Mesothelial cell of epicardium (in vitro differentiated cells): Measurements from ENCODE around the gene CHST3. TPM values are rescaled to one million over a fixed set of nuclear protein-coding genes. Genes with fewer than 3 reads are reported as not detected.
A peak's percentile ranks its signal among the peaks of the same experiment; 100 is the strongest.
"Not testable (repeated sequence)": the region's sequence is repeated elsewhere in the genome, so short reads cannot be mapped to it uniquely, and the experiment has no call there.

ENCODE experiments used
- DNase-seq, 2 experiments: peaks; one replicate each; pipeline ENCODE4 v3.0.0; 2021; ENCODE audit warnings: low spot score in 2 of 2; ENCODE audit not compliant: unreplicated experiment in 2 of 2
- H3K27ac Mint-ChIP-seq: 2 replicates; pipeline ENCODE4 v1.8.0; 2021; ENCODE audit warnings: mixed read lengths
- H3K27me3 Mint-ChIP-seq: 2 replicates; pipeline ENCODE4 v1.8.0; 2021; ENCODE audit warnings: low read depth, mixed read lengths
- H3K36me3 Mint-ChIP-seq: 2 replicates; pipeline ENCODE4 v1.8.0; 2021; ENCODE audit warnings: mixed read lengths
- H3K4me1 Mint-ChIP-seq: 2 replicates; pipeline ENCODE4 v1.8.0; 2021; ENCODE audit warnings: mixed read lengths
- H3K4me3 Mint-ChIP-seq: 2 replicates; pipeline ENCODE4 v1.8.0; 2021; ENCODE audit warnings: mild to moderate bottlenecking, moderate library complexity, mixed read lengths
- H3K9me3 Mint-ChIP-seq: 2 replicates; pipeline ENCODE4 v1.8.0; 2021; ENCODE audit warnings: mixed read lengths
- total RNA-seq: library from RNA; stranded (reverse); gene quantifications from 3 replicates; pipeline ENCODE4 v1.2.1, GENCODE V29; 2021
- TF ChIP-seq, protein P1 (sequence below): fragments of 200-600 bp; sonication (generic); IDR thresholded peaks from one replicate; pipeline ENCODE4 v1.5.0; 2021; ENCODE audit warnings: antibody characterized with exemption; ENCODE audit not compliant: unreplicated experiment

Gene CHST3
- total RNA-seq, 1 donor from 2014 or later, result 27.6 TPM

DNA sequence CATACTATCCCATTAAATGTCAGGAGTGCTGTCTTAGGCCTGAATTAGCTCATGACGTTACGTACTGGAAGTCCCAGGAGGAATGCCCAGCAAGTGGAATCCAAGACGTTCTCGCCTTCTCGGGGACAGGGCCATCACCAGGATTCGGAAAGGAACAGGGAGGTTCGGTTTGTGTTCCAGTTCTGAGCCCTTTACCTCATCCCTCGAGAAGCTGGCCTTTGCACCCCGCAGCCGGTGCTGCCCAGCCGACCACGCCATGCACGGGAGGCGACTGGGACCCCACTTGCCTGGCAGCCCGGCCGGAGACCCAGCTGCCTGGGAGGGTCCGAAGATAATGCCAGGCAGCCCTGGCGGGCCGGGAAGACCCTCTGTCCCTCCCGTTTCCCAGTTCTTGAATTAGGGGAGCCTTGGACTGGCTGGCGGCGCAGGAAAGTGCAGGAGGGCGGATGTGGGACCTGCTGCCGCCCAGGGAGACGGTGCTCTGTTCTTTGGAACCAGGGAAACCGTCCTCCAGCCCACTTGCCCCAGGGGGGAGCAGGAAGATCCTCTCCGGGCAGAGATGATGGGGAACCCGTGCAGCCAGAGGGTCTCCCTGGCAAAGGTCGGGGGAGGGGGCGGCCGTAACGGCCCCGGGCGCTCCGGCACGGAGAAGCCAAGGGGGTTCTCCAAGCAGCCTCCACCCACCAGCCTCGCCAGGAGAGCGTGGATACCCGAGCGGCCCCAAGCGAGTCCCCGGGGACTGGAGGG, 671 bp upstream of the CHST3 start:
- peak overlapping the region; percentile 53 for H3K27ac Mint-ChIP-seq
- no peak for DNase-seq
- H3K27me3 Mint-ChIP-seq, result no peaks in the 10 kb centered on the region

DNA sequence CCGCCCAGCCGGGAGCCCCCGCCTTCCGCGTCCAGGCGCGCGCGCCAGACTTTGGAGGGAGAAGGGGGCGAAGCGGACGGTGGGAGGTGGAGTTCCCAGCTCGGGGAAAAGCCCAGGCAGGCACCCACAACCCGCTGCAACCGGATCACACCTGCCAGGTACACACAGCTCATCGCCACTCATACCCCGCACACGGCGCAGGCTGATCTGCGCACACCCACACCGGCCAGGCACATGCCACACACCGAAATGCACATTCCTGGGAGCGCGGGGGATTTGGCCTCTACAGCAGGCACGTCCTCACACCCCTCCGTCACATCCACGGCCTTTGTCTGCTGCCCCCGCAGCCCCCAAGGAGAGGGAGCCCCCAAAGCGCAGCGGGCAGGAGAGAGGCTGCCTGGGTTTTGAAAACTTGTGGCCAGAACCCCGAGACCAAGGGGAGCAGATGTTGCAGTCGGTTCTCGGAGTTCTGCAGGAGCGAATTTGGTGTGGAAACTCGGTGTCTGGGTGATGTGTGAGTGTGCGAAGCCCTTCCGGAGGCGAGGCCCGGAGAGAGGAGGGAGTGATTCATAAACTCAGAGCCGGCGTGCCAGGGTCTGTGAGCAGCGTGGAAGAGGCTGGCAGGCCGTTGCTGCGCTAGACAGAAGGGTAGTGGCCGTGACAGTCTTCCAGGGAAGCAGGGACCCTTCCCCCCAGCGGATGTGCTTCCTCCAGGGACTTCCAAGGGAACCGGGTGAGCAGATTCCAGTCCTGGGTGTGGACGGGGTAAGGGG, 734 bp downstream of the CHST3 start:
- Mint-ChIP-seq H3K36me3 (no peaks in the 10 kb centered on the region), H3K27me3 (no peaks in the 10 kb centered on the region), H3K4me1 (peaks cover 42% of the 10 kb centered on the region), H3K4me3 (peak overlapping the region; percentile 97), H3K9me3 (no peaks in the 10 kb centered on the region), H3K27ac (peak overlapping the region; percentile 52)
- TF ChIP-seq, protein P1, sequence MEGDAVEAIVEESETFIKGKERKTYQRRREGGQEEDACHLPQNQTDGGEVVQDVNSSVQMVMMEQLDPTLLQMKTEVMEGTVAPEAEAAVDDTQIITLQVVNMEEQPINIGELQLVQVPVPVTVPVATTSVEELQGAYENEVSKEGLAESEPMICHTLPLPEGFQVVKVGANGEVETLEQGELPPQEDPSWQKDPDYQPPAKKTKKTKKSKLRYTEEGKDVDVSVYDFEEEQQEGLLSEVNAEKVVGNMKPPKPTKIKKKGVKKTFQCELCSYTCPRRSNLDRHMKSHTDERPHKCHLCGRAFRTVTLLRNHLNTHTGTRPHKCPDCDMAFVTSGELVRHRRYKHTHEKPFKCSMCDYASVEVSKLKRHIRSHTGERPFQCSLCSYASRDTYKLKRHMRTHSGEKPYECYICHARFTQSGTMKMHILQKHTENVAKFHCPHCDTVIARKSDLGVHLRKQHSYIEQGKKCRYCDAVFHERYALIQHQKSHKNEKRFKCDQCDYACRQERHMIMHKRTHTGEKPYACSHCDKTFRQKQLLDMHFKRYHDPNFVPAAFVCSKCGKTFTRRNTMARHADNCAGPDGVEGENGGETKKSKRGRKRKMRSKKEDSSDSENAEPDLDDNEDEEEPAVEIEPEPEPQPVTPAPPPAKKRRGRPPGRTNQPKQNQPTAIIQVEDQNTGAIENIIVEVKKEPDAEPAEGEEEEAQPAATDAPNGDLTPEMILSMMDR, result no peak
- peak in 1 of 2 experiments; percentile 60 for DNase-seq

More for the DNA sequence above, 671 bp upstream of the CHST3 start:
- peaks cover 53% of the 10 kb centered on the region for H3K4me1 Mint-ChIP-seq
- TF ChIP-seq, protein P1, result no peak
- H3K4me3 Mint-ChIP-seq, result peak overlapping the region; percentile 97
- no peaks in the 10 kb centered on the region for H3K36me3 Mint-ChIP-seq
- no peaks in the 10 kb centered on the region for H3K9me3 Mint-ChIP-seq

DNA sequence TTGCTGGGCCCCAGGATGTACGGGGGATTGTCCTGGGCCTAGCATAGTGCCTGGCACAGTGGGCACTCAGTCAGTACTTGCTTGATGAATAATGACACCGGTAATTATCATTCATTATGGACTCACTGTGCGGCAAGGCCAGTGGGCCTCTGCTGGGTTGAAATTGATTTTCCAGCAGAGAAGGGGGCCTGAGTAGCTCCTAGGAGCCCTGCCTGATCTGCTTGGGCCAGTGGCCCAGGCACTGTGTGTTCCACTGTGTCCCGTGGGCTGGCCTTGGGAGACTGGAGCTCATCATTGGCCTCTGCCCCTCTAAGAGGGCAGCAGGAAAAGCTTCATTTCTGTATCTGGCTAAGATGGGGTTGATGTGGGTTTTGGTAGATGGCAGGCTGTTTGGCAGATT, 1.4 kb downstream of the CHST3 start:
- peak overlapping the region; percentile 52 for H3K27ac Mint-ChIP-seq

DNA sequence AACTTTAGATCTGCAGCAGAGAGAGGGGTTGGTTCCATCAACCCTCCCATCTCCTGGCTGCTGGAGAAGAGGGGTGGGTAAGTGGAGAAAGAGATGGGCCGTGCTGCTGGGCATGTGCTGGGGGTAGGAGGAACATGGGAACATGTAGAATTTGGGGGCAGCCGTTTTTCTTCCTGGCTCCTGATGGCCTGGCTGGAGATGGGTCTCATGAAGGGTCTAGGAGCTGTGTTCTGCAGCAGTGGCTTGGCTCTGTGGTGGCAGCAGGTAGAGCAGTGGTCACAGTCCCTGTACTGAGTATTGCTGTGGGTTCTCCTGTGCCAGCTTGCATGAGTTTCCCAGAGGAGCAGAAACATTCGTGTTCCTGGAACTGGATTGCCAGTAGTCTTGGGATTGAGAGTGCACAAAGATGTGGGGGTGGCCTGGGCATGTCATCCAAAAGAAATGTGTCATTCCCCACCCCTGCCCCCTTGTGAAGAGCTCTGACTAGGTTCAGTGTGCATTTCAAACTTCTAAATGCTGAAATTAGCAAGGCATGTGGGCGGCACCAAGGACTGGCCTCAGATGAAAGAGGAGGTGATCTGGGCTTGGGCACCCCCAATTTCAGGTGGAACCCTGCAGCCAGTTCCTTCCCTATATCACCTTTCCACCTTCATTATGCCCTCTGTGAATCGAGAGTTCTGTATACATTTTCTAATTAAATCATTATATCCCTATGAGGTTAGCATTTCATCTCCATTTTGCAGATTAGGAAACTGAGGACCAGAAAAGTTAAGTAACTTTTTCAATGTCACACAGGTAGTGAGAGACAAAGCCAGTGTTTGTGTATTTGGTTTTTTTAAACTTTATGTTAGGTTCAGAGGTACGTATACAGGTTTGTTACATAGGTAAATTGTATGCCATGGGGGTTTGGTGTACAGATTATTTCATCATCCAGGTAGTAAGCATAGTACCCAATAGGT, 2.1 kb downstream of the CHST3 start:
- H3K9me3 Mint-ChIP-seq, result no peaks in the 10 kb centered on the region
- no peaks in the 10 kb centered on the region for H3K27me3 Mint-ChIP-seq
- H3K27ac Mint-ChIP-seq, result peak overlapping the region; percentile 52
- TF ChIP-seq, protein P1, result no peak
- peak overlapping the region; percentile 97 for H3K4me3 Mint-ChIP-seq
- DNase-seq, result no peak
- H3K4me1 Mint-ChIP-seq, result peaks cover 46% of the 10 kb centered on the region
- no peaks in the 10 kb centered on the region for H3K36me3 Mint-ChIP-seq

More for the DNA sequence above, 1.4 kb downstream of the CHST3 start:
- Mint-ChIP-seq H3K36me3 (no peaks in the 10 kb centered on the region), H3K27me3 (no peaks in the 10 kb centered on the region), H3K9me3 (no peaks in the 10 kb centered on the region), H3K4me3 (peak overlapping the region; percentile 97), H3K4me1 (peaks cover 39% of the 10 kb centered on the region)
- DNase-seq, result no peak
- TF ChIP-seq, protein P1, result no peak

DNA sequence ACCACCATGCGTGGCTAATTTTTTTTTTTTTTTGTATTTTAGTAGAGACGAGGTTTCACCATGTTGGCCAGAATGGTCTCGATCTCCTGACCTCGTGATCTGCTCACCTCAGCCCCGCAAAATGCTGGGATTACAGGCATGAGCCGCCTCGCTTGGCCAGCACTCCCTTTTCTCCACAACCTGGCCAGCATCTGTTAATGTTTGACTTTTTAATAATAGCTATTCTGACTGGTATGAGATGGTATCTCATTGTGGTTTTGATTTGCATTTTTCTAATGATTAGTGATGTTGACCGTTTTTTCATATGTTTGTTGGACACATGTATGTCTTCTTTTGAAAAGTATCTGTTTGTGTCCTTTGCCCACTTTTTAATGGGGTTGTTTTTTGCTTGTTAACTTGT, 3.8 kb downstream of the CHST3 start:
- H3K36me3 Mint-ChIP-seq, DNase-seq, H3K27me3 Mint-ChIP-seq, H3K9me3 Mint-ChIP-seq: not testable (repeated sequence)
- peak overlapping the region; percentile 60 for H3K27ac Mint-ChIP-seq
- H3K4me1 Mint-ChIP-seq, result peaks cover 52% of the 10 kb centered on the region
- H3K4me3 Mint-ChIP-seq, result peak overlapping the region; percentile 7
